GM23248 (cell line): ENCODE results near the gene DENND1A. TPM values are rescaled to one million over a fixed set of nuclear protein-coding genes. Genes with fewer than 3 reads are reported as not detected.

Experiments used
- DNase-seq: peaks from one replicate; pipeline ENCODE4 v3.0.0-alpha.2; 2015
- H2AFZ ChIP-seq: fragments of 200-600 bp; sonication (generic); 2 replicates; pipeline ENCODE4 v1.6.1; 2016; ENCODE audit warnings: antibody characterized with exemption
- H3F3A ChIP-seq: fragments of 200-600 bp; sonication (generic); 2 replicates; pipeline ENCODE4 v1.6.1; 2016; ENCODE audit warnings: mild to moderate bottlenecking, antibody characterized with exemption, mixed run types; ENCODE audit not compliant: insufficient read depth
- H3K27ac ChIP-seq: fragments of 200-600 bp; sonication (generic); 2 replicates; pipeline ENCODE4 v1.5.1; 2016; ENCODE audit warnings: mild to moderate bottlenecking
- H3K27me3 ChIP-seq: fragments of 200-600 bp; sonication (generic); replicated peaks from 2 replicates; pipeline ENCODE4 v1.6.1; 2016; ENCODE audit warnings: mild to moderate bottlenecking; ENCODE audit not compliant: insufficient read depth
- H3K36me3 ChIP-seq: fragments of 200-600 bp; sonication (generic); 2 replicates; pipeline ENCODE4 v1.6.1; 2016; ENCODE audit warnings: low read depth, mild to moderate bottlenecking
- H3K4me1 ChIP-seq: fragments of 200-600 bp; sonication (generic); 2 replicates; pipeline ENCODE4 v1.6.1; 2016; ENCODE audit warnings: mild to moderate bottlenecking; ENCODE audit not compliant: insufficient read depth
- H3K4me2 ChIP-seq: fragments of 200-600 bp; sonication (generic); one replicate; pipeline ENCODE4 v1.6.1; 2016; ENCODE audit warnings: mild to moderate bottlenecking; ENCODE audit not compliant: unreplicated experiment
- H3K4me3 ChIP-seq: fragments of 200-600 bp; sonication (generic); 2 replicates; pipeline ENCODE4 v1.5.1; 2016; ENCODE audit warnings: mild to moderate bottlenecking
- H3K79me2 ChIP-seq: fragments of 200-600 bp; sonication (generic); 2 replicates; pipeline ENCODE4 v1.6.1; 2016; ENCODE audit warnings: mild to moderate bottlenecking; ENCODE audit not compliant: insufficient read depth
- H3K9ac ChIP-seq: fragments of 200-600 bp; sonication (generic); 2 replicates; pipeline ENCODE4 v1.6.1; 2016; ENCODE audit warnings: mild to moderate bottlenecking
- H3K9me2 ChIP-seq: fragments of 200-600 bp; sonication (generic); 2 replicates; pipeline ENCODE4 v1.6.1; 2016; ENCODE audit warnings: mixed run types, mild to moderate bottlenecking, moderate library complexity; ENCODE audit not compliant: insufficient read depth
- H3K9me3 ChIP-seq: fragments of 200-600 bp; sonication (generic); one replicate; pipeline ENCODE4 v1.6.1; 2017; ENCODE audit warnings: low read depth
- H4K20me1 ChIP-seq: fragments of 200-600 bp; sonication (generic); 2 replicates; pipeline ENCODE4 v1.6.0; 2016; ENCODE audit not compliant: insufficient read depth
- EZH2 ChIP-seq: fragments of 200-600 bp; sonication (generic); IDR thresholded peaks from 2 replicates; pipeline ENCODE4 v1.6.1; 2018; ENCODE audit warnings: antibody characterized with exemption, mild to moderate bottlenecking; ENCODE audit not compliant: insufficient read depth, poor library complexity, severe bottlenecking
- EZH2phosphoT487 ChIP-seq: fragments of 200-600 bp; sonication (generic); IDR thresholded peaks from 2 replicates; pipeline ENCODE4 v1.6.1; 2018; ENCODE audit warnings: antibody characterized with exemption, moderate library complexity, mild to moderate bottlenecking, low read depth; ENCODE audit not compliant: insufficient read depth
- WGBS, 2 experiments: methylation state at CpG; one replicate each; pipeline ENCODE4 v1.1.6; 2015 to 2017; ENCODE audit warnings: low lambda C conversion rate in 2 of 2, low coverage in 1 of 2; ENCODE audit errors: missing lambda C conversion rate in 2 of 2; 5-methylcytosine and 5-hydroxymethylcytosine counted together
- in situ Hi-C: fragments of 300-500 bp; cut with MboI; formaldehyde crosslinking; loops from 2 replicates; pipeline ENCODE4 v1.15.0; 2020
- polyA plus RNA-seq: library from polyadenylated mRNA; unstranded; fragments of >200 nt; fragmentation: Nextera tagmentation; extraction: Ambion mirVana; gene quantifications from 2 replicates; pipeline ENCODE4 v1.2.1, GENCODE V29; 2016
- total RNA-seq: library from RNA; depleted of rRNA; stranded (reverse); fragments of >200 nt; shearing (Covaris generic); gene quantifications from 2 replicates; pipeline ENCODE4 v1.2.3, GENCODE V29; 2014

The DENND1A gene
- total and polyA plus RNA-seq, 2 experiments from 2014 or later = 13.2 to 16.4 TPM

DNA sequence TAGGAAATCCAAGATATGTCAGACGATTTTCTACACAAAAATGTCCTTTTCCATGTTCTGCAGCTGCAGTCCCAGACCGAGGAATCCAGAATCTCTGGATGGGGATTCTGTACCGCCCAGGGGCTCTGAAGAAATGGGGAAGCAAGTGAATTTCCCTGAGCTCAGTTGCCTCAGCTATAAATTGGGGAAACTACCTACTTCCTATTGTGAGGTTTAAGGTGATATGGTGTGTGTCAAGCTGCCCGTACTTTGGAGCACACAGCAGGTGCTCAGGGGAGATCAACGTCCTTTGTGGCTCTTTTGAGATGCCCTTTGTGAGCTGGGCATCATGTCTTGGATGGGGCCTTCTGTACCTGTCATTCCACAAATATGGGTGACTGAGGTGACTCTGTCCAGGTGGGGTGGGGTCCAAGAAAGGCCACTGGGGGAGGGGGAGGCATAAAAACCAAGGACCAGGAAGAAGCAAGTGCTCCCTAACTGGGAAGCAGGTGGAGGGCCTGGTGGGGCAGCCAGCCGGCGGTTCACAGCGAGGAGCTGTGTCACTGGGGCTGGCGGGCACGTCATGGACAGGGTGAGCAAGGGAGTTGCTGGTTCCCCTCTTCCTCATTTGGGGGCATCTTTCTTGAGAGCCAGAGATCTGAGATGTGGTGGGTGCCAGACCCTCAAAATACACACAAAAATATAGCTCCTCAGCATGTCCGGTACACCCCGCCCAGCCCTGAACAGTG, 457.9 kb downstream of the DENND1A start:
- no peaks in the 10 kb centered on the region for H3K79me2 ChIP-seq
- H3K4me3 ChIP-seq = no peak overlapping the region
- no peak overlapping the region for H3K9ac ChIP-seq
- no peak for DNase-seq
- H3K27me3 ChIP-seq = no peaks in the 10 kb centered on the region
- H4K20me1 ChIP-seq = no peaks in the 10 kb centered on the region
- no peaks in the 10 kb centered on the region for H3K9me2 ChIP-seq
- H3K4me1 ChIP-seq = no peaks in the 10 kb centered on the region
- no peaks in the 10 kb centered on the region for H3K36me3 ChIP-seq
- TF ChIP-seq EZH2 = no peak
- TF ChIP-seq EZH2phosphoT487 = no peak
- no peak overlapping the region for H2AFZ ChIP-seq
- H3F3A ChIP-seq = no peaks in the 10 kb centered on the region
- no peak overlapping the region for H3K4me2 ChIP-seq
- in situ Hi-C loops = no loop called here
- H3K27ac ChIP-seq = no peak overlapping the region
- no peaks in the 10 kb centered on the region for H3K9me3 ChIP-seq
- WGBS, 2 experiments = 97 to 98% methylated on average over 12 of the region's 12 CpGs

- Histone ChIP-seq H3K4me2 (no peak overlapping the region), H3K36me3 (no peaks in the 10 kb centered on the region), H3K79me2 (no peaks in the 10 kb centered on the region), H3F3A (no peaks in the 10 kb centered on the region), H3K4me1 (no peaks in the 10 kb centered on the region), H3K4me3 (no peak overlapping the region), H3K9me3 (no peaks in the 10 kb centered on the region), H3K27ac (no peak overlapping the region), H3K9ac (no peak overlapping the region), H2AFZ (no peak overlapping the region), H3K27me3 (no peaks in the 10 kb centered on the region), H4K20me1 (no peaks in the 10 kb centered on the region), H3K9me2 (no peaks in the 10 kb centered on the region)
- in situ Hi-C loops = no loop called here
- DNase-seq = no peak
- WGBS, 2 experiments = 92 to 94% methylated on average over 21 of the region's 21 CpGs
- TF ChIP-seq EZH2 = no peak
- TF ChIP-seq EZH2phosphoT487 = no peak
Measured at GRCh38 chr9:123470991-123471770, 458.7 kb downstream of the DENND1A start.

DNA sequence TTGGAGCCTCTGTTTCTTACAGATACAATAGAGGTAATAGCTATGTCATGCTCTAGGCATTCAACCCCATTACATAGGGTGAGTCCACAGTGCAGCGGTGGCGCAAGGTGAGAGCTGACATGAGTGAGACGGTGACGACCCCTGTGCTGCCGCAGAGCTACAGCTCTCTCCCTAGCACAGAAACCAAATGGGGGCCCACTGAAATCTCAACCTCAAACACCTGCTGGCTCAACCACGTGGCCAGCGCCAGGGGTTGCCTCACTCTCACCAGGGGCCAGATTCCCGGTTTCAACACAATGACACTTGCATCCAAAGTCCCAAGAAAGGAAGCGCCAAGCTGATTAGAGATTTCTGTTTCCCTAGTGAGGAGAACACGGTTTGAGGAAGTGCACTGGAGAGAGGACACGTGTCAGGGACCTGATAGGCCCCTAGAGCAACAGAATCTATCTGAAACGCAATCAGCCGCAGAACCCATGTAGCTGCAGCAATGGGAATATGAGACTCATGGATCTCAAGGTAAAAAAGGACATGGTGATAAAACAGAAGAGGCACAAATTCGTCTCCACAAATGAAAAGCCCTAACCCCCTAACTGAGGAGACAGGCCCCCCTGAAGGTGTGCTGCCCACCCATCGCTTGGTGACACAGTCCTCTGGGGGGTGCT, 459.7 kb downstream of the DENND1A start:
- Histone ChIP-seq H4K20me1 (no peaks in the 10 kb centered on the region), H2AFZ (no peak overlapping the region), H3K9me2 (no peaks in the 10 kb centered on the region), H3K9me3 (no peaks in the 10 kb centered on the region), H3K4me1 (no peaks in the 10 kb centered on the region), H3K27me3 (no peaks in the 10 kb centered on the region), H3F3A (no peaks in the 10 kb centered on the region), H3K27ac (no peak overlapping the region), H3K36me3 (no peaks in the 10 kb centered on the region), H3K9ac (no peak overlapping the region), H3K4me2 (no peak overlapping the region), H3K4me3 (no peak overlapping the region), H3K79me2 (no peaks in the 10 kb centered on the region)
- no peak for TF ChIP-seq EZH2phosphoT487
- TF ChIP-seq EZH2 = no peak
- no peak for DNase-seq
- in situ Hi-C loops = no loop called here
- 89 to 90% methylated on average over 15 of the region's 15 CpGs for WGBS, 2 experiments

GRCh38 chr9:123469282-123469681, 460.6 kb downstream of the DENND1A start:
- Histone ChIP-seq H3K9me2 (no peaks in the 10 kb centered on the region), H3K4me3 (no peak overlapping the region), H3K9me3 (no peaks in the 10 kb centered on the region), H2AFZ (no peak overlapping the region), H3K9ac (no peak overlapping the region), H3K27me3 (no peaks in the 10 kb centered on the region), H3K4me1 (no peaks in the 10 kb centered on the region), H3K27ac (no peak overlapping the region), H3K36me3 (no peaks in the 10 kb centered on the region), H4K20me1 (no peaks in the 10 kb centered on the region), H3F3A (no peaks in the 10 kb centered on the region), H3K79me2 (no peaks in the 10 kb centered on the region), H3K4me2 (no peak overlapping the region)
- 71 to 76% methylated on average over 13 of the region's 13 CpGs for WGBS, 2 experiments
- TF ChIP-seq EZH2 (no peak), EZH2phosphoT487 (no peak)
- DNase-seq = no peak
- in situ Hi-C loops = no loop called here
